ENCODE results near the gene ZNF829.

Gene ZNF829

DNA sequence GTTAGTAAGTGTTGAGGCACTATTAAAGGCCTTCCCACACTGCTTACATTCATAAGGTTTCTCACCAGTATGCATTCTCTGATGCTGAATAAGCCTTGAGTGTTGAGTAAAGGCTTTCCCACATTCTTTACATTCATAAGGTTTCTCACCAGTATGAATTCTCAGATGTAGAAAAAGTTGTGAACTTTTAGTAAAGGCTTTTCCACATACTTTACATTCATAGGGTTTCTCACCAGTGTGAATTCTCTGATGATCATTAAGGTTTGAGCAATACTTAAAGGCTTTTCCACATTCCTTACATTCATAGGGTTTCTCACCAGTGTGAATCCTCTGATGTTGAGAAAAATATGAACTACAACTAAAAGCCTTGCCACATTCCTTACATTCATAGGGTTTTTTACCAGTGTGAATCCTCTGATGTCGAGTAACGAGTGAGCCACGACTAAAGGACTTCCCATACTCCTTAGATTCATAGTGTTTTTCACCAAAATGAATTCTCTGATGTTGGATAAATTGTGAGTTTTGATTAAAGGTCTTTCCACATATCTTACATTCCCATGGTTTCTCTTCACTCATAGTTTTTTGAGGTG is 24.2 kb downstream of the ZNF829 start:
- H3K4me3 ChIP-seq (ENCODE audit: low read depth, low read length) = no peak overlapping the region
- no peak for TF ChIP-seq MYC (IDR thresholded peaks at IDR 0.05; ENCODE audit: low read depth, low read length)
- TF ChIP-seq POLR2A (IDR thresholded peaks at IDR 0.05; ENCODE audit: extremely low read depth, insufficient read length) = no peak
- TF ChIP-seq, protein P1, sequence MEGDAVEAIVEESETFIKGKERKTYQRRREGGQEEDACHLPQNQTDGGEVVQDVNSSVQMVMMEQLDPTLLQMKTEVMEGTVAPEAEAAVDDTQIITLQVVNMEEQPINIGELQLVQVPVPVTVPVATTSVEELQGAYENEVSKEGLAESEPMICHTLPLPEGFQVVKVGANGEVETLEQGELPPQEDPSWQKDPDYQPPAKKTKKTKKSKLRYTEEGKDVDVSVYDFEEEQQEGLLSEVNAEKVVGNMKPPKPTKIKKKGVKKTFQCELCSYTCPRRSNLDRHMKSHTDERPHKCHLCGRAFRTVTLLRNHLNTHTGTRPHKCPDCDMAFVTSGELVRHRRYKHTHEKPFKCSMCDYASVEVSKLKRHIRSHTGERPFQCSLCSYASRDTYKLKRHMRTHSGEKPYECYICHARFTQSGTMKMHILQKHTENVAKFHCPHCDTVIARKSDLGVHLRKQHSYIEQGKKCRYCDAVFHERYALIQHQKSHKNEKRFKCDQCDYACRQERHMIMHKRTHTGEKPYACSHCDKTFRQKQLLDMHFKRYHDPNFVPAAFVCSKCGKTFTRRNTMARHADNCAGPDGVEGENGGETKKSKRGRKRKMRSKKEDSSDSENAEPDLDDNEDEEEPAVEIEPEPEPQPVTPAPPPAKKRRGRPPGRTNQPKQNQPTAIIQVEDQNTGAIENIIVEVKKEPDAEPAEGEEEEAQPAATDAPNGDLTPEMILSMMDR (IDR thresholded peaks at IDR 0.05; ENCODE audit: low read depth, low read length) = no peak
- TF ChIP-seq MAX (IDR thresholded peaks at IDR 0.05; ENCODE audit: low read depth, low read length) = no peak
- DNase-seq (ENCODE audit: low read depth) = no peak

GRCh38 chr19:36876993-36877938 is 38.8 kb downstream of the ZNF829 start:
- TF ChIP-seq POLR2A (IDR thresholded peaks at IDR 0.05; ENCODE audit: extremely low read depth, insufficient read length) (no peak), MYC (IDR thresholded peaks at IDR 0.05; ENCODE audit: low read depth, low read length) (no peak), MAX (IDR thresholded peaks at IDR 0.05; ENCODE audit: low read depth, low read length) (no peak)
- TF ChIP-seq, protein P1 (IDR thresholded peaks at IDR 0.05; ENCODE audit: low read depth, low read length) = no peak
- no peak for DNase-seq (ENCODE audit: low read depth)
- H3K4me3 ChIP-seq (ENCODE audit: low read depth, low read length) = no peak overlapping the region

DNA sequence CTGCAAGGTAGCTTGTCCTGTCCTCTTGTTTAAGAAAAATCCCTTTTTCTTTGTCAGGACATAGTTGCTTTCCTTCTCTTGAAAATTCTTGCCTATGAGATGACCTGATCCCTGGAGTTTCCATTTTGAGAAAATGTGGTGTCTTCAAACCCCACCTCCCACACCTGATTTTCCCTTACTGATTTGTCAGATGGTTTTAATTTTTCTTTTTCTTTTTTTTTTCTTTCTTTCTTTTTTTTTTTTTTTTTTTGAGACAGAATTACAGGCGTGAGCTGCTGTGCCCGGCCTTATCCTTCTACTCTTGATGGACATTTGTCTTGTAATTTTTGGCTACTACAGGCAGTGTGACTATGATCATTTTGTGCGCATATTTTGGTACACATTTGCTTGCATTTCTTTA is 64.2 kb downstream of the ZNF829 start:
- H3K4me3 ChIP-seq (ENCODE audit: low read depth, low read length) = peak overlapping the region; percentile 79
- DNase-seq (ENCODE audit: low read depth) = no peak
- TF ChIP-seq MYC (IDR thresholded peaks at IDR 0.05; ENCODE audit: low read depth, low read length) (no peak), MAX (IDR thresholded peaks at IDR 0.05; ENCODE audit: low read depth, low read length) (no peak), POLR2A (IDR thresholded peaks at IDR 0.05; ENCODE audit: extremely low read depth, insufficient read length) (no peak)
- TF ChIP-seq, protein P1 (IDR thresholded peaks at IDR 0.05; ENCODE audit: low read depth, low read length) = no peak

- peak; percentile 92 for DNase-seq (ENCODE audit: low read depth)
- H3K4me3 ChIP-seq (ENCODE audit: low read depth, low read length) = peak within 1 kb of the TSS; percentile 79
- TF ChIP-seq POLR2A (IDR thresholded peaks at IDR 0.05; ENCODE audit: extremely low read depth, insufficient read length) = peak; percentile 66
- TF ChIP-seq MAX (IDR thresholded peaks at IDR 0.05; ENCODE audit: low read depth, low read length) = peak; percentile 44
- no peak for TF ChIP-seq MYC (IDR thresholded peaks at IDR 0.05; ENCODE audit: low read depth, low read length)
- TF ChIP-seq, protein P1 (IDR thresholded peaks at IDR 0.05; ENCODE audit: low read depth, low read length) = no peak
Observed at GRCh38 chr19:36850559-36851442, 65.3 kb downstream of the ZNF829 start, which contains the start of gene ZNF345. TSS of gene ZNF345 (plus strand) at chr19:36850876. CDS start at chr19:36876831, 25,955 bp downstream.
